GM12891 (cell line): Measurements from ENCODE around the gene IL22.
A peak's percentile ranks its signal among the peaks of the same experiment; 100 is the strongest.

Experiments
- DNase-seq: peaks from one replicate; pipeline ENCODE4 v3.0.0; 2011; ENCODE audit warnings: low spot score; ENCODE audit not compliant: insufficient read length
- FAIRE-seq: peaks from 2 replicates; lab custom pipeline; 2011; peaks lifted over from hg19 to GRCh38; lab: Jason Lieb, UNC
- PAX5 ChIP-seq: IDR thresholded peaks from 2 replicates; pipeline ENCODE4 v1.6.1; 2011; ENCODE audit warnings: low read length, moderate library complexity, mild to moderate bottlenecking; ENCODE audit not compliant: insufficient read depth, severe bottlenecking
- POLR2A ChIP-seq: IDR thresholded peaks from 2 replicates; pipeline ENCODE4 v1.6.1; 2011; ENCODE audit warnings: low read depth, low read length, control low read depth
- POLR2AphosphoS5 ChIP-seq: IDR thresholded peaks from 2 replicates; pipeline ENCODE4 v1.6.1; 2011; ENCODE audit warnings: low read depth, low read length, control low read depth
- POU2F2 ChIP-seq: IDR thresholded peaks from 2 replicates; pipeline ENCODE4 v1.6.1; 2011; ENCODE audit warnings: low read depth, mild to moderate bottlenecking, control low read depth, low read length, moderate library complexity
- SPI1 ChIP-seq: IDR thresholded peaks from 2 replicates; pipeline ENCODE4 v1.6.1; 2011; ENCODE audit warnings: low read depth, low read length, control low read depth
- TAF1 ChIP-seq: IDR thresholded peaks from 2 replicates; pipeline ENCODE4 v1.6.1; 2011; ENCODE audit warnings: low read depth, low read length, control low read depth

Gene IL22

GRCh38 chr12:68233498-68233897 lies 19.9 kb downstream of the IL22 start:
- FAIRE-seq, result no peak

GRCh38 chr12:68231691-68232090 lies 21.7 kb downstream of the IL22 start:
- TF ChIP-seq SPI1, result no peak
- no peak for TF ChIP-seq TAF1
- no peak for TF ChIP-seq PAX5
- TF ChIP-seq POLR2AphosphoS5, result no peak
- no peak for TF ChIP-seq POLR2A
- TF ChIP-seq POU2F2, result no peak
- DNase-seq, result no peak
- FAIRE-seq, result no peak

More at GRCh38 chr12:68233498-68233897, 19.9 kb downstream of the IL22 start:
- no peak for TF ChIP-seq PAX5
- no peak for TF ChIP-seq POLR2A
- no peak for TF ChIP-seq POU2F2
- no peak for TF ChIP-seq TAF1
- no peak for TF ChIP-seq SPI1
- TF ChIP-seq POLR2AphosphoS5, result no peak
- DNase-seq, result no peak

- no peak for DNase-seq
- FAIRE-seq, result no peak
These were observed 22.2 kb downstream of the IL22 start for GRCh38 chr12:68231229-68231628.

GRCh38 chr12:68229956-68230355 lies 23.4 kb downstream of the IL22 start:
- TF ChIP-seq POLR2A (no peak), SPI1 (no peak), TAF1 (no peak), POU2F2 (no peak), POLR2AphosphoS5 (no peak)

More at GRCh38 chr12:68231229-68231628, 22.2 kb downstream of the IL22 start:
- TF ChIP-seq SPI1 (peak; percentile 62; the same call in 1 of the 2 replicates), POLR2AphosphoS5 (no peak)

GRCh38 chr12:68227356-68227755 lies 26.0 kb downstream of the IL22 start:
- FAIRE-seq (peak; percentile 16), DNase-seq (no peak)
- TF ChIP-seq SPI1, result no peak
- no peak for TF ChIP-seq POLR2A
- TF ChIP-seq POU2F2, result no peak
- TF ChIP-seq POLR2AphosphoS5, result no peak
- TF ChIP-seq PAX5, result no peak
- TF ChIP-seq TAF1, result no peak

More at GRCh38 chr12:68229956-68230355, 23.4 kb downstream of the IL22 start:
- FAIRE-seq (no peak), DNase-seq (no peak)

GRCh38 chr12:68225576-68226476 lies 27.6 kb downstream of the IL22 start, which contains the start of gene IL26:
Gene IL26, minus strand, starts transcription at chr12:68225810. Its CDS starts 54 bp downstream, at chr12:68225756.
- FAIRE-seq (no peak), DNase-seq (no peak)
- TF ChIP-seq POLR2AphosphoS5, result no peak

- TF ChIP-seq PAX5, result no peak
- TF ChIP-seq POLR2AphosphoS5, result no peak
- TF ChIP-seq TAF1, result no peak
- TF ChIP-seq POLR2A, result no peak
- TF ChIP-seq SPI1, result no peak
- TF ChIP-seq POU2F2, result no peak
- no peak for DNase-seq
- no peak for FAIRE-seq
These were observed 28.7 kb downstream of the IL22 start for GRCh38 chr12:68224613-68225285.

GRCh38 chr12:68223067-68223747 lies 30.2 kb downstream of the IL22 start:
- TF ChIP-seq TAF1, result no peak
- no peak for TF ChIP-seq POLR2A
- no peak for TF ChIP-seq POU2F2
- no peak for TF ChIP-seq SPI1
- TF ChIP-seq POLR2AphosphoS5, result no peak
- DNase-seq (peak; percentile 20), FAIRE-seq (peak; percentile 97)

GRCh38 chr12:68222326-68222725 lies 31.1 kb downstream of the IL22 start:
- no peak for FAIRE-seq
- TF ChIP-seq POLR2A, result no peak
- no peak for TF ChIP-seq TAF1
- TF ChIP-seq SPI1, result no peak

GRCh38 chr12:68221497-68221896 lies 31.9 kb downstream of the IL22 start:
- FAIRE-seq (no peak), DNase-seq (no peak)
- TF ChIP-seq PAX5, result no peak

More at GRCh38 chr12:68222326-68222725, 31.1 kb downstream of the IL22 start:
- DNase-seq, result no peak
